Medulla oblongata (tissue), 1 donor: ENCODE measurements around the gene POMZP3.
"Not testable (repeated sequence)": the region's sequence is repeated elsewhere in the genome, so short reads cannot be mapped to it uniquely, and the experiment has no call there.

Experiments used
- DNase-seq: peaks from one replicate; pipeline ENCODE4 v3.0.0-alpha.2; 2015; ENCODE audit errors: extremely low spot score

The POMZP3 gene

DNA sequence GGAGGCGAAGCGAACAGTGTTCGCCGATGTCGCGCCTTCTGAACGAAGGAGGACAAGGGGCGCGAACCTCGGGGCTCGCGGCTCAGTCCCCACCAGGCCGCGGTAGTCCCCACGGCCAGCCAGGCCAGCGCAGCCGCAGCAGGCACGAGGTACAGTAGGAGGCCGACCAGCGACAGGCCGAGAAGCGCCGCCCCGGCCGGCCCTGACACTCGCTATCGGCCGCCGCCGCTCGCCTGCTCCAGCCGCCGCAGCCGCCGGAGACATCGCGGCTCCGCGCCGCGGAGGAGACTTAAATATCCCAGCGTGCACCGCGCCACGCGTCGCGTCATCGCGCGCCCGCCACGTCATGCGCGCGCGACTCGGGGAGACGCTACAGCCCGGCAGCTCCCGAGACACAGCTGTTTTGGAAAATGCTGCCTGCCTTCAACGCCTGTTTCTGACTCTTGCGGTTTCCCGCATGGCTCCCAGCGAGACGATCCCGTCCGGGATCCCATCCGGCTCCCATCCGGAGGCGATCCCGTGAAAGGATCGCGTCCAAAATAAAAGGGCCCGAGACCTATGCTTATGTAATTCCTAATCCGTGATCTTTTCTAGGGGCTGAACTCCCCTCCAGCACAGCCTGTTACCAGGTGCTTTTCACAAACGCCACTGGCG is at the start of gene POMZP3:
Gene POMZP3, minus strand, starts transcription at position 291 of the 654 bp plus-strand sequence. CDS start 1,215 bp downstream, outside the sequence.
- DNase-seq = peak; percentile 18

GRCh38 chr7:76675783-76676182 is 48.7 kb upstream of the POMZP3 start:
- DNase-seq = not testable (repeated sequence)

GRCh38 chr7:76673346-76673745 is 46.3 kb upstream of the POMZP3 start:
- DNase-seq = not testable (repeated sequence)

GRCh38 chr7:76659212-76659611 is 32.1 kb upstream of the POMZP3 start:
- not testable (repeated sequence) for DNase-seq

DNA sequence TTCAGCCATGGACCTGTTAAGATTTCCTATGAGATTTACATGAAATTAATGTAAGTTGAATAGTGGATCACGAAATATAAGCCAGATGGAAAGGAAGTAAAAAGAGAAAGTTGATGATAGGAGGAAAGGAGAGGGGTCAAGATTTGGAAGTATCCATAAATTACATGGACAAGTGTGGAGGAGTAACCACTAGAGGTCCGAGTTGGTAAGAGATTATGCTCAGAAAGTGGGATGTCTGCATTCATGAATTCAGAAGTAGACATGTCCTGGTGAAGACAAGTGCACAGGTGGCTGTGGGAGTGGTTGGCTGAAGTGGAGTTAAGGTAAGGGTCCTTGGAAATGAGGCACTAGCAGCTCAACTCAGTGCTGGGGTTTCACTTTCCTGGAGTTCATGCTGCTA is 29.3 kb upstream of the POMZP3 start:
- DNase-seq = not testable (repeated sequence)

DNA sequence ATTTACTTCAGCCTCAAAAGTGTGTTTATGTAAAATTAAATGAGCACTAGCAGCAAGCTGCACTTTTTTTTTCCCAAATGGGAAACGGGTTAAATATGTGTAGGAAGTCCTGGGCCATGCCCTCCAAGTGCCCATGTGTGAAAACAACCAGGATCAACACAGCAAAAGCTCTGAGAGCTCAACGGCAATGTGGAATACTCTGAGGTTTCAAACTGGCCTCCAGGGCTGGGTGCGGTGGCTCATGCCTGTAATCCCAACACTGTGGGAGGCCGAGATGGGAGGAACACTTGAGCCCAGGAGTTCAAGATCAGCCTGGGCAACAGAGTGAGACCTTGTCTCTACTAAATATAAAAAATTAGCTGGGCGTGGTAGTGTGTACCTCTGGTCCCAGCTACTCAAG is 15.5 kb upstream of the POMZP3 start:
- DNase-seq = not testable (repeated sequence)

- DNase-seq = not testable (repeated sequence)
Observed at GRCh38 chr7:76637061-76637691, 10.1 kb upstream of the POMZP3 start.

GRCh38 chr7:76626581-76626980 is 498 bp downstream of the POMZP3 start:
- peak; percentile 3 for DNase-seq

DNA sequence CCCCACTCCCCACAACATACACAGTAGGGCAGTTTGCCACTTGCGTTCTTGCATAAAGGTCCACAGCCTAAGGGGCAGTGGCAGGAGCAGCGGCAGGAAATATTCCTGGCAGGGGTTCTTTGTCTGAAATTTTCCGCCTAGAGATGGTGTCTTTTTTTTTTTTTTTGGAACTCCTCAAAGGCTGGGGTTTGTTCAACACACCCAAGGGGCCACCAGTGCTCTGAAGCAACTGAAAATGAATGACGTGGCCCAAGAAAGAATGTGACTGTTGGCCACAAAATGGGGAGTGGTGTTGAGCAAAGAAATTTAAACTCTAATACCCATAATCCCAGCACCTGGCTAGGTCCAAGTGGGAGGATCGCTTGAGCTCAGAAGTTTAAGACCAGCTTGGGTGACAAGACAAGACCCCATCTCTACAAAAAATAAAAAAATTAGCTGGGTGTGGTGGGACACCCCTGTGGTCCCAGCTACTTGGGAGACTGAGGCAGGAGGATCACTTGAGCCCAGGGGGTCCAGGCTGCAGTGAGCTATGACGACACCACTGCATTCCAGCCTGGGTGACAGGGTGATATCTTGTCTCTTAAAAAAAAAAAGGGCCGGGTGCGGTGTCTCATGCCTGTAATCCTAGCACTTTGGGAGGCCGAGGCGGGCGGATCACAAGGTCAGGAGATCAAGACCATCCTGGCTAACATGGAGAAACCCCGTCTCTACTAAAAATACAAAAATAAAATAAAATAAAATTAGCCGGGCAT is 7.5 kb downstream of the POMZP3 start:
- not testable (repeated sequence) for DNase-seq

GRCh38 chr7:76613783-76614182 is 13.3 kb downstream of the POMZP3 start:
- peak; percentile 59 for DNase-seq

DNA sequence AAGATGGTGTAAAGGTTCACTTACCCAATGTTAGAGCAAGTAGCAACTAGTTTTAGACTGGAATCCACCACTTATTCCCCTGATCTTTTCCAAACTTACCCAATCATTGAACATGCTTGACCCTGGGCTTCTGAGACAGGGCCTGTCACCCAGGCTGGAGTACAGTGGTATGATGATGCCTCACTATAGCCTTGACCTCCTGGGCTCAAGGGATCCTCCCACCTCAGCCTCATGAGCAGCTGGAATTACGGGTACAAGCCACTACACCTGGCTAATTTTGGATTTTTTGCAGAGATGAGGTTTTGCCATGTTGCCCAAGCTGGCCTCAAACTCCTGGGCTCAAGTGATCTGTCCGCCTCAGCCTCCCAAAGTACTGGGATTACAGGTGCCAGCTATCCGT is 14.8 kb downstream of the POMZP3 start:
- not testable (repeated sequence) for DNase-seq

GRCh38 chr7:76609864-76610263 is 17.2 kb downstream of the POMZP3 start:
- DNase-seq = not testable (repeated sequence)

DNA sequence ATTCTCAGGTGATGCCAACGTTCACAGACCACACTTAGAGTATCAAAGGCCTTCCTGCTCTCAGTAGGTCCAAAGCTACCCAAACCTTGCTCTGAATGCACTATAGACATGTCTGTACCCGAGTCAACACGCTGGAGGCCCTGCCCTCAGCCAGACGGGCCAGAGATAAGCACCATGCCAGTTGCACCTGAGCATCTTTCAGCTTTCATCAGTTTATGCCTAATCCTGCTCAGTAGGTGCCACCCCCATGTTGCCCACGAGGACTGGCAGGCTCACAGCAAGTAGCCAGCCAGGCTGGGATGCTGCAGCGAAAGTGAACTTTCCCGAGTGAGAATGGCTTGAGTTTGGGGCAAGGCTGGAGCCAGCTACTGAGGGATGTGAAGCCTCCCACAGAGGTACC is 18.6 kb downstream of the POMZP3 start:
- not testable (repeated sequence) for DNase-seq

GRCh38 chr7:76606027-76606426 is 21.1 kb downstream of the POMZP3 start:
- peak; percentile 48 for DNase-seq

DNA sequence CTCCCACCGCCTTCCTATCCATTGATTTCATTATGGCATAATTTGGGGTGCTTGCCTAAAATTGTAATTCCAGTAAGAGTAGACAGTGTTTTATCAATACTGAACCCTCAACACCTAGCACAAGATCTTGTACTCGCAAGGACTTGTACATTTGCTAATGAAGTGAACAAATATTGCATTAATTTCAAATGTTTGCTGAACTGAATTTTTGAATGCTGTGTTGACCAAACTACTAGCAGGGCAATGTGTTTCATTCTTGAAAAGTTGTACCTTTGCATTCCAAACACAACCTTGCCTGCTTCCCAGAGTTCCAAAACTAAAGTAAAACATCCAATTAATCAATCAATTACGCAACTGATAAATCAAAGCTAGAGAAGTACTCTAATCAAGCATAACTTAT is 26.4 kb downstream of the POMZP3 start:
- not testable (repeated sequence) for DNase-seq

GRCh38 chr7:76600116-76600482 is 27.0 kb downstream of the POMZP3 start:
- DNase-seq = not testable (repeated sequence)

GRCh38 chr7:76598590-76599264 is 28.4 kb downstream of the POMZP3 start:
- DNase-seq = not testable (repeated sequence)

- not testable (repeated sequence) for DNase-seq
Observed at GRCh38 chr7:76597288-76597687, 29.8 kb downstream of the POMZP3 start.

DNA sequence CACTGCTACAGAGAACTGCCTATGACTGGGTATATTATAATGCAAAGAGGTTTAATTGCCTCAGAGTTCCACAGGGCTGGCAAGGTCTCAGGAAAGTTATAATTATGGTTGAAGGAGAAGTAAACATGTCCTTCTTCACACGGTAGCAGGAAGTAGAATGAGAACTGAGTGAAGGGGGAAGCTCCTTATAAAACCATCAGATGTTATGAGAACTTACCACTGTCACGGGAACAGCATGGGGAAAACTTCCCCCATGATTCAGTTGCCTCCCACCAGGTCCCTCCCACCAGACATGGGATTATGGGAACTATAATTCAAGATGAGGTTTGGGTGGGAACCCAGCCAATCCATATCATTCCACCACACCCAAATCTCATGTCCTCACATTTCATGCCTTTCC is 34.4 kb downstream of the POMZP3 start:
- DNase-seq = not testable (repeated sequence)

DNA sequence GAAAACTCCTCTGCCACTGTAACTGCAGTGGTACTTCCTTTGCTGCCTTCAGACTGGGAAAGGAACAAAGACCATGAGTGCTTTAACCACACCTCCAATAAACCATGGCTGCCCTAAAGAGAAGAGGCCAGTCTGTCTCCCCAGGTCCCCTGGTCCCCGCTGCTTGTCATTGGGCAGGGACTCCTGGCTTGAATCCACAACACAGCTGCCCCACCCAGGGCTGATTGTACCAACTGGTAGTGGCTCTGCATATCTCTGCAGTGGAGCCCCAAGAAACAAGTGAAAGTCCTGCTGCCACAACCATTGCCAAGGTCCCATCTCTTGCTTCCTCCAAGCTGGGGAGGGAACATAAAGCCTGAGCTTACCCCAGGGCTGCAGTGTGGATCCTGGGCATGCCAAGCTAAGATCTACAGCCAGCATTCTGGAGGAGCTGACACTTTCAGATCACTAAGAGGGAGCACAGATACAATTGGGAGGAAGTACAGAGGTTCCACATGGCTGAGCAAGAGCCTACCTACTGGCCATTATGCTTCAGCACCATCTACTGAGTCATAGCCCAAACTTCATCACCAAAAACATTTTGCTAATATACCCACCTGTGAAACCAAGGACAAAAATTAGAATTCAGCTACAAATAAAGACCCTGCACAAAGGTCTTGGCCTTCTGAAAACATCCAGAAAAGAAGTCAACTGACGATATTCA is 35.3 kb downstream of the POMZP3 start:
- not testable (repeated sequence) for DNase-seq

DNA sequence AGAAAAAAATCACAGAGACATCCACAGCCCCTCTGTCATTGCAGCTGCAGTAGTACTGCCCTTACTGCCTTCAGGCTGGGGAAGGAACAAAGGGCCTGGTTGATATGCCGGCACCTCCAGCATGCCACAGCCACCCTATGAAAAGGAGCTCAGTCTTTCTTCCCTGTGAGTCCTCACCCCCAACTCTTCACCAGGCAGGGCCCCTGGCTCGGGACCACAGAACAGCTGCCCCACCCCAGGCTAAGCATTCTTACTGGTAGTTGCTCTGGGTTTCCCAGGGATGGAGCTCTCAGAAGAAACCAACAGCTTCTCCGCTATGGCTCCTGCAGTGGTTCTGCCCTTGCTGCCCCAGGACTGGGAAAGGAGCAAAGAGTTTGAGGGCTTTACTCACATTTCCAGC is 36.0 kb downstream of the POMZP3 start:
- not testable (repeated sequence) for DNase-seq
